WTC11 (cell line): Measurements from ENCODE around the gene AZIN2. TPM values are rescaled to one million over a fixed set of nuclear protein-coding genes. Genes with fewer than 3 reads are reported as not detected.

Source experiments
- ATAC-seq: fragments of 200-7000 bp; cut with Tn5 transposase; 2 replicates; pipeline ENCODE4 v1.10.0; 2021; ENCODE audit warnings: mild to moderate bottlenecking, moderate library complexity
- CTCF ChIA-PET: fragments of 300-600 bp; sonication (Branson Sonifier 250); formaldehyde crosslinking; loops from one replicate; lab custom pipeline; 2021; ENCODE audit warnings: antibody characterized with exemption; lab: Charles Lee
- POLR2A ChIA-PET: fragments of 350-600 bp; sonication (Branson Sonifier 250); formaldehyde crosslinking; loops from one replicate; lab custom pipeline; 2021; ENCODE audit warnings: antibody characterized with exemption; lab: Charles Lee
- DNase-seq: peaks from one replicate; pipeline ENCODE4 v3.0.0; 2021; ENCODE audit warnings: low spot score
- H3K27ac Mint-ChIP-seq: 2 replicates; pipeline ENCODE4 v1.8.0; 2021; ENCODE audit warnings: mixed read lengths
- H3K27me3 Mint-ChIP-seq: 2 replicates; pipeline ENCODE4 v1.8.0; 2021; ENCODE audit warnings: low read depth, mild to moderate bottlenecking, moderate library complexity, mixed read lengths
- H3K36me3 Mint-ChIP-seq: 2 replicates; pipeline ENCODE4 v1.8.0; 2021; ENCODE audit warnings: mixed read lengths
- H3K4me1 Mint-ChIP-seq: 2 replicates; pipeline ENCODE4 v1.8.0; 2022; ENCODE audit warnings: mixed read lengths
- H3K4me3 Mint-ChIP-seq: 2 replicates; pipeline ENCODE4 v1.8.0; 2021; ENCODE audit warnings: mild to moderate bottlenecking, moderate library complexity, mixed read lengths
- H3K9me3 Mint-ChIP-seq: 2 replicates; pipeline ENCODE4 v1.8.0; 2021; ENCODE audit warnings: mixed read lengths
- CREB1 ChIP-seq: sonication (generic); formaldehyde crosslinking; IDR thresholded peaks from 2 replicates; pipeline ENCODE4 v1.8.0; 2023; ENCODE audit warnings: mild to moderate bottlenecking, missing genetic modification reagents
- JAZF1 ChIP-seq: fragments of 250-450 bp; sonication (Bioruptor Pico); IDR thresholded peaks from 2 replicates; pipeline ENCODE4 v1.9.0; 2021; ENCODE audit warnings: moderate library complexity, mild to moderate bottlenecking, inconsistent platforms
- JUN ChIP-seq: sonication (generic); formaldehyde crosslinking; IDR thresholded peaks from 2 replicates; pipeline ENCODE4 v1.8.0; 2023; ENCODE audit warnings: mild to moderate bottlenecking, missing genetic modification reagents
- KAT7 ChIP-seq: sonication (generic); formaldehyde crosslinking; IDR thresholded peaks from 2 replicates; pipeline ENCODE4 v1.8.1; 2023; ENCODE audit warnings: missing genetic modification reagents, mild to moderate bottlenecking, borderline replicate concordance
- NFE2L1 ChIP-seq: sonication (generic); formaldehyde crosslinking; IDR thresholded peaks from 2 replicates; pipeline ENCODE4 v1.8.1; 2023; ENCODE audit warnings: missing genetic modification reagents
- NR1H2 ChIP-seq: sonication (generic); formaldehyde crosslinking; IDR thresholded peaks from 2 replicates; pipeline ENCODE4 v1.9.0; 2021; ENCODE audit warnings: mild to moderate bottlenecking, moderate library complexity, missing genetic modification reagents
- NR2C2 ChIP-seq: sonication (generic); formaldehyde crosslinking; IDR thresholded peaks from 2 replicates; pipeline ENCODE4 v1.8.0; 2022; ENCODE audit warnings: mild to moderate bottlenecking, missing genetic modification reagents
- NR3C1 ChIP-seq: sonication (generic); formaldehyde crosslinking; conservative IDR thresholded peaks from 2 replicates; pipeline ENCODE4 v1.8.1; 2023; ENCODE audit warnings: low read depth, mild to moderate bottlenecking, missing genetic modification reagents
- TEAD4 ChIP-seq: sonication (generic); formaldehyde crosslinking; IDR thresholded peaks from 2 replicates; pipeline ENCODE4 v1.8.0; 2022; ENCODE audit warnings: mild to moderate bottlenecking, missing genetic modification reagents
- ZNF138 ChIP-seq: sonication (generic); formaldehyde crosslinking; conservative IDR thresholded peaks from 2 replicates; pipeline ENCODE4 v1.8.1; 2022; ENCODE audit warnings: mild to moderate bottlenecking, moderate library complexity, missing genetic modification reagents
- ZNF232 ChIP-seq: sonication (generic); formaldehyde crosslinking; IDR thresholded peaks from 2 replicates; pipeline ENCODE4 v1.8.0; 2022; ENCODE audit warnings: mild to moderate bottlenecking, missing genetic modification reagents
- ZNF263 ChIP-seq: sonication (generic); formaldehyde crosslinking; IDR thresholded peaks from 2 replicates; pipeline ENCODE4 v1.8.1; 2022; ENCODE audit warnings: low read depth, mild to moderate bottlenecking, moderate library complexity, missing genetic modification reagents
- total RNA-seq: library from RNA; stranded (reverse); gene quantifications from 3 replicates; pipeline ENCODE4 v1.2.3, GENCODE V29; 2021
- TF ChIP-seq, protein P1 (sequence below): sonication (generic); formaldehyde crosslinking; IDR thresholded peaks from 2 replicates; pipeline ENCODE4 v1.8.0; 2022; ENCODE audit warnings: mild to moderate bottlenecking, missing genetic modification reagents
- TF ChIP-seq, protein P2 (sequence below): sonication (generic); formaldehyde crosslinking; IDR thresholded peaks from 2 replicates; pipeline ENCODE4 v1.8.1; 2023; ENCODE audit warnings: mild to moderate bottlenecking, missing genetic modification reagents, moderate library complexity
- TF ChIP-seq, protein P3 (sequence below): fragments of 250-450 bp; sonication (Bioruptor Pico); IDR thresholded peaks from 2 replicates; pipeline ENCODE4 v1.9.0; 2021; ENCODE audit warnings: moderate library complexity, mild to moderate bottlenecking, inconsistent platforms, borderline replicate concordance
- TF ChIP-seq, protein P4 (sequence below): sonication (generic); formaldehyde crosslinking; IDR thresholded peaks from 2 replicates; pipeline ENCODE4 v1.8.0; 2023; ENCODE audit warnings: missing genetic modification reagents
- TF ChIP-seq, protein P5 (sequence below): sonication (generic); formaldehyde crosslinking; IDR thresholded peaks from 2 replicates; pipeline ENCODE4 v1.8.1; 2022; ENCODE audit warnings: mild to moderate bottlenecking, moderate library complexity, missing genetic modification reagents
- TF ChIP-seq, protein P6 (sequence below): fragments of 250-450 bp; sonication (Bioruptor Pico); IDR thresholded peaks from 2 replicates; pipeline ENCODE4 v1.8.0; 2021; ENCODE audit warnings: mild to moderate bottlenecking
- TF ChIP-seq, protein P7 (sequence below): fragments of 250-450 bp; sonication (Bioruptor Pico); IDR thresholded peaks from 2 replicates; pipeline ENCODE4 v1.9.0; 2021; ENCODE audit warnings: mild to moderate bottlenecking

Gene AZIN2
- total RNA-seq, 1 experiment from 2014 or later, result 1.7 TPM

DNA sequence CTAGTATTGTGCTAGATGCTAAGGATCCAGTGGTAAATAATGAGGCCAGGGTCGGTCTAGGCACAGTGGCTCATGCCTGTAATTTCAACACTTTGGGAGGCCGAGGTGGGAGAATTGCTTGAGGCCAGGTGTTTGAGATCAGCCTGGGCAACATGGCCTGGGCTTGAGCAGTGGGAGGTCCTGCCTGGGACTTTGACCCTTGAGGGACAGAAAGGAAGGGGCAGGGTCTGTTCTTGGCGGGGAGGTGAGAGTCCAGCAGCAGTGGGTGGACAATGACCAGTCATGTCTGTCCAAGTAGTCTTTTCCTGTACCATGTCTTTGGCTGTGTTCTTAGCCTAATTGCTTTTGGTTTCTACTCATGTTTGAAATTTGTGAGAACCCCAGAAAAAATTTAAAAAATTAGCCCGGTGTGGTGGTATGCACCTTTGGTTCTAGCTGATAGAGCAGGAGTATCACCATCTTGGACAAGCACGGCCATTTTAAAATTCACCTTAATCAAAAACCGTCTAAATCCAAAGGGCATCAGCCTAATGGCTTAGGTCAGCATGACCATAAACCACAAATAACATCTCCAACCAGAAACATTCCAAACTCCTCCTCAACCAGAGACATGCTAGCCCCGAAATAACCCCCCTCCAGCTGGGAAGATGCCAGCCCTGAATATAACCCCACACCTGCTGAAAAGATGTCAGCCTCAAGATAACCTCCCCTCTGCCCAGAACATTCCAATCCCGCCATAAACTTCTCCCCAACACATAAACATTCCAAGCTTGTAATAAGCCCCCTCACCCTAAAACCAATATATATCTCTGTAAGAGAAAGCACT, 37.5 kb upstream of the AZIN2 start:
- TF ChIP-seq KAT7 (CRISPR knock-in tag), result no peak
- no peak for TF ChIP-seq NFE2L1 (CRISPR knock-in tag)
- TF ChIP-seq NR3C1, result no peak
- H3K4me1 Mint-ChIP-seq, result peaks cover 12% of the 10 kb centered on the region
- no peak for ATAC-seq
- peaks cover 9% of the 10 kb centered on the region; the same call in 1 of the 2 replicates for H3K9me3 Mint-ChIP-seq
- ChIA-PET CTCF (no interaction called here), POLR2A (no interaction called here)
- H3K36me3 Mint-ChIP-seq, result no peaks in the 10 kb centered on the region
- no peak overlapping the region for H3K27ac Mint-ChIP-seq
- H3K4me3 Mint-ChIP-seq, result no peak overlapping the region
- H3K27me3 Mint-ChIP-seq, result peaks cover 9% of the 10 kb centered on the region
- DNase-seq, result no peak

DNA sequence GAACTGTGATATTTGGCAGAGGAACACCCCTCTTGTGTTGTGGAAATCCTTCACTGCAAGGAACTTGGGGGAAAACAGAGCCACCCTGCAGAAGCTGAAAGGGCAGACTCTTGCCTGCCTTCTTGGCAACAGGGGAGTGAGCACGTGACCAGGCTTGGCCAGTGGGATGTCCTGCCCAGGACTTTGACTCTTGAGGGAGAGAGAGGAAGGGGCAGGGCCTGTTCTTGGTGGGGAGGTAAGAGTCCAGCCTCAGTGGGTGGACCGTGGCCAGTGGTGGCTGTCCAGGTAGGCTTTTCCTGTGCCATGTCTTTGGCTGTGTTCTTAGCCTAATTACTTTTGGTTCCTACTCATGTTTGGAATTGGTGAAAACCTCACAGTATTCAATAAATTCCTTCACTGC, 35.7 kb upstream of the AZIN2 start:
- H3K36me3 Mint-ChIP-seq, result peaks cover 2% of the 10 kb centered on the region
- H3K27ac Mint-ChIP-seq, result no peak overlapping the region
- H3K4me1 Mint-ChIP-seq, result peaks cover 12% of the 10 kb centered on the region
- peaks cover 11% of the 10 kb centered on the region for H3K9me3 Mint-ChIP-seq
- ATAC-seq (peak; percentile 71), DNase-seq (no peak)
- TF ChIP-seq, protein P1, sequence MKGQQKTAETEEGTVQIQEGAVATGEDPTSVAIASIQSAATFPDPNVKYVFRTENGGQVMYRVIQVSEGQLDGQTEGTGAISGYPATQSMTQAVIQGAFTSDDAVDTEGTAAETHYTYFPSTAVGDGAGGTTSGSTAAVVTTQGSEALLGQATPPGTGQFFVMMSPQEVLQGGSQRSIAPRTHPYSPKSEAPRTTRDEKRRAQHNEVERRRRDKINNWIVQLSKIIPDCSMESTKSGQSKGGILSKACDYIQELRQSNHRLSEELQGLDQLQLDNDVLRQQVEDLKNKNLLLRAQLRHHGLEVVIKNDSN (CRISPR knock-in tag), result peak; percentile 78
- TF ChIP-seq, protein P2, sequence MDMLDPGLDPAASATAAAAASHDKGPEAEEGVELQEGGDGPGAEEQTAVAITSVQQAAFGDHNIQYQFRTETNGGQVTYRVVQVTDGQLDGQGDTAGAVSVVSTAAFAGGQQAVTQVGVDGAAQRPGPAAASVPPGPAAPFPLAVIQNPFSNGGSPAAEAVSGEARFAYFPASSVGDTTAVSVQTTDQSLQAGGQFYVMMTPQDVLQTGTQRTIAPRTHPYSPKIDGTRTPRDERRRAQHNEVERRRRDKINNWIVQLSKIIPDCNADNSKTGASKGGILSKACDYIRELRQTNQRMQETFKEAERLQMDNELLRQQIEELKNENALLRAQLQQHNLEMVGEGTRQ (CRISPR knock-in tag), result peak; percentile 87
- TF ChIP-seq ZNF263 (CRISPR knock-in tag), result no peak
- TF ChIP-seq, protein P3, sequence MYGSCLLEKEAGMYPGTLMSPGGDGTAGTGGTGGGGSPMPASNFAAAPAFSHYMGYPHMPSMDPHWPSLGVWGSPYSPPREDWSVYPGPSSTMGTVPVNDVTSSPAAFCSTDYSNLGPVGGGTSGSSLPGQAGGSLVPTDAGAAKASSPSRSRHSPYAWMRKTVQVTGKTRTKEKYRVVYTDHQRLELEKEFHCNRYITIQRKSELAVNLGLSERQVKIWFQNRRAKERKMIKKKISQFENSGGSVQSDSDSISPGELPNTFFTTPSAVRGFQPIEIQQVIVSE, result no peak
- no peak for TF ChIP-seq NR1H2 (CRISPR knock-in tag)
- TF ChIP-seq, protein P4, sequence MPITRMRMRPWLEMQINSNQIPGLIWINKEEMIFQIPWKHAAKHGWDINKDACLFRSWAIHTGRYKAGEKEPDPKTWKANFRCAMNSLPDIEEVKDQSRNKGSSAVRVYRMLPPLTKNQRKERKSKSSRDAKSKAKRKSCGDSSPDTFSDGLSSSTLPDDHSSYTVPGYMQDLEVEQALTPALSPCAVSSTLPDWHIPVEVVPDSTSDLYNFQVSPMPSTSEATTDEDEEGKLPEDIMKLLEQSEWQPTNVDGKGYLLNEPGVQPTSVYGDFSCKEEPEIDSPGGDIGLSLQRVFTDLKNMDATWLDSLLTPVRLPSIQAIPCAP (CRISPR knock-in tag), result no peak
- no peak for TF ChIP-seq NR2C2 (CRISPR knock-in tag)
- TF ChIP-seq, protein P5, sequence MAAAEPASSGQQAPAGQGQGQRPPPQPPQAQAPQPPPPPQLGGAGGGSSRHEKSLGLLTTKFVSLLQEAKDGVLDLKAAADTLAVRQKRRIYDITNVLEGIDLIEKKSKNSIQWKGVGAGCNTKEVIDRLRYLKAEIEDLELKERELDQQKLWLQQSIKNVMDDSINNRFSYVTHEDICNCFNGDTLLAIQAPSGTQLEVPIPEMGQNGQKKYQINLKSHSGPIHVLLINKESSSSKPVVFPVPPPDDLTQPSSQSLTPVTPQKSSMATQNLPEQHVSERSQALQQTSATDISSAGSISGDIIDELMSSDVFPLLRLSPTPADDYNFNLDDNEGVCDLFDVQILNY (CRISPR knock-in tag), result no peak
- TF ChIP-seq JAZF1 (CRISPR knock-in tag), result no peak
- no peak for TF ChIP-seq JUN (CRISPR knock-in tag)
- TF ChIP-seq TEAD4, result no peak
- TF ChIP-seq, protein P6, sequence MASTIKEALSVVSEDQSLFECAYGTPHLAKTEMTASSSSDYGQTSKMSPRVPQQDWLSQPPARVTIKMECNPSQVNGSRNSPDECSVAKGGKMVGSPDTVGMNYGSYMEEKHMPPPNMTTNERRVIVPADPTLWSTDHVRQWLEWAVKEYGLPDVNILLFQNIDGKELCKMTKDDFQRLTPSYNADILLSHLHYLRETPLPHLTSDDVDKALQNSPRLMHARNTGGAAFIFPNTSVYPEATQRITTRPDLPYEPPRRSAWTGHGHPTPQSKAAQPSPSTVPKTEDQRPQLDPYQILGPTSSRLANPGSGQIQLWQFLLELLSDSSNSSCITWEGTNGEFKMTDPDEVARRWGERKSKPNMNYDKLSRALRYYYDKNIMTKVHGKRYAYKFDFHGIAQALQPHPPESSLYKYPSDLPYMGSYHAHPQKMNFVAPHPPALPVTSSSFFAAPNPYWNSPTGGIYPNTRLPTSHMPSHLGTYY (CRISPR knock-in tag), result no peak
- TF ChIP-seq ZNF232 (CRISPR knock-in tag), result no peak
- TF ChIP-seq ZNF138 (CRISPR knock-in tag), result no peak
- TF ChIP-seq, protein P7, sequence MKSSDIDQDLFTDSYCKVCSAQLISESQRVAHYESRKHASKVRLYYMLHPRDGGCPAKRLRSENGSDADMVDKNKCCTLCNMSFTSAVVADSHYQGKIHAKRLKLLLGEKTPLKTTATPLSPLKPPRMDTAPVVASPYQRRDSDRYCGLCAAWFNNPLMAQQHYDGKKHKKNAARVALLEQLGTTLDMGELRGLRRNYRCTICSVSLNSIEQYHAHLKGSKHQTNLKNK (CRISPR knock-in tag), result no peak
- no peak for TF ChIP-seq CREB1 (CRISPR knock-in tag)
- ChIA-PET POLR2A (interaction anchor here (0.7 kb wide), 1 partner anchor 205 kb away, joined by 3 read pairs; no protein-coding TSS in a partner anchor), CTCF (interaction anchor here (1.0 to 1.2 kb wide), 2 partner anchors 10 to 41 kb away, joined by 3 to 6 read pairs; no protein-coding TSS in a partner anchor)
- H3K4me3 Mint-ChIP-seq, result no peak overlapping the region
- peaks cover 3% of the 10 kb centered on the region; the same call in 1 of the 2 replicates for H3K27me3 Mint-ChIP-seq
